Stimulated activated naive CD8-positive, alpha-beta T cell treated with anti-CD3 and anti-CD28 coated beads, Interleukin-15, Interleukin-2, amounts not matched to agents 100 U/mL and 50 U/mL, for 24 hours (primary cell): ENCODE data around the gene IFI35.
"Not testable (repeated sequence)": the region's sequence is repeated elsewhere in the genome, so short reads cannot be mapped to it uniquely, and the experiment has no call there.

ENCODE experiments used
- ATAC-seq: fragments of 150-1000 bp; cut with Tn5 transposase; one replicate; pipeline ENCODE4 v1.10.0; 2021
- DNase-seq: peaks from one replicate; pipeline ENCODE4 v3.0.0; 2021

IFI35 gene

DNA sequence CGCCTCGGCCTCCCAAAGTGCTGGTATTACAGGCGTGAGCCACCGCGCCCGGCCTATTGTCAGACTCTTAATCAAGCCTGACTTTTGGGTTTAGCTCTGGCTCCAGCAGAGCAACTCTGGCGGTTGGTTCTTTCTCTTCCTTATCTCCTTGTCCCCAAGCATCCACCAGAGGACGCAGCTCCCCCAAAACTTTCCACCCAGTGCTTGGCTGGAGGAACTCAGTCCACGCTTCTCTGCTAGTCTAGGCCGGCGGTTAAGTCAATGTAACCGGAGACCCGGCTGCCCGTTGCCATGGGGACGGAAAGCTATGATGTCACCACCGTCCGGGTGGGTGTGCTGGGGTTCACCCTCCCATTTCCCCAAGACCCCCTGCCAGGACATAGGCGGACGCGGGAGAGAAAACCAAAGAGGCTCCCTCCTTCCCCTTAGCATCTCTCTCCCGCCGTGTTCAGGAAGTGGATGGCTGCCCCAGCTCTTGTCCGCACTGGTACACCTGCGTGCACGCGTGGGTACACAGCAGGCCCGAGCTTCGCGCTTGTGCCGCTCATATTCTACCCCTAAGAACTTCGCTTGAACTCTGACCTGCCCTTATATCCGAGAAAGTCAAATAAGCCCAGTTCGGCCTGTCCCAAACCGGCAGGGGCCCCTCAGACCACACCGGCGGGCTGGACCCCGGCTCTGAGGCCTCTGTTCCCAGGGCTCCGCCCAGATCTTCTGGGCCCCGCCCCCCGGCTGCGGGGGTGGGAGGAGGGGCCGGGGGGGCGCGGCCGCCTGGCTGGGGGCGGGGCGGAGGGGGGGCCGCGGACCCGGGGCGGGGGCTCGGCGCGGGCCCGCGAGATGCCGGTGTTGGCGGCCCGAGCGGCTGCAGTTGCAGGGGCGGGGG, 18.1 kb downstream of the IFI35 start, which contains the start of gene RND2:
TSS of gene RND2 (plus strand) at position 825 of the 883 bp plus-strand sequence. CDS start 117 bp downstream, outside the sequence.
- peak; percentile 83 for DNase-seq
- peak; percentile 75 for ATAC-seq

DNA sequence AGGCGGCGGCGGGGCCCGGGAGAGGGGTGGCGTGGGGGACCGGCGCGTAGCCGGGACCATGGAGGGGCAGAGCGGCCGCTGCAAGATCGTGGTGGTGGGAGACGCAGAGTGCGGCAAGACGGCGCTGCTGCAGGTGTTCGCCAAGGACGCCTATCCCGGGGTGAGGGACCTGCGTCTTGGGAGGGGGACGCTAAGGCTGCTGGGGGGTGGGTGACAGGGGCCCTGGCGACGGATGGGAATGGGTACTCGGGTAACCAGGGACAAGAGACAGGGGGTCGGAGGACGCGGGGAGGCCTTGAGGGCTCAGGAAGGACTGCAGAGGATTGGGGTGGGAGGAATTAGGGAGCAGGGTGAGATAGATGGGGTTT, 18.7 kb downstream of the IFI35 start:
- DNase-seq = no peak
- ATAC-seq = no peak

DNA sequence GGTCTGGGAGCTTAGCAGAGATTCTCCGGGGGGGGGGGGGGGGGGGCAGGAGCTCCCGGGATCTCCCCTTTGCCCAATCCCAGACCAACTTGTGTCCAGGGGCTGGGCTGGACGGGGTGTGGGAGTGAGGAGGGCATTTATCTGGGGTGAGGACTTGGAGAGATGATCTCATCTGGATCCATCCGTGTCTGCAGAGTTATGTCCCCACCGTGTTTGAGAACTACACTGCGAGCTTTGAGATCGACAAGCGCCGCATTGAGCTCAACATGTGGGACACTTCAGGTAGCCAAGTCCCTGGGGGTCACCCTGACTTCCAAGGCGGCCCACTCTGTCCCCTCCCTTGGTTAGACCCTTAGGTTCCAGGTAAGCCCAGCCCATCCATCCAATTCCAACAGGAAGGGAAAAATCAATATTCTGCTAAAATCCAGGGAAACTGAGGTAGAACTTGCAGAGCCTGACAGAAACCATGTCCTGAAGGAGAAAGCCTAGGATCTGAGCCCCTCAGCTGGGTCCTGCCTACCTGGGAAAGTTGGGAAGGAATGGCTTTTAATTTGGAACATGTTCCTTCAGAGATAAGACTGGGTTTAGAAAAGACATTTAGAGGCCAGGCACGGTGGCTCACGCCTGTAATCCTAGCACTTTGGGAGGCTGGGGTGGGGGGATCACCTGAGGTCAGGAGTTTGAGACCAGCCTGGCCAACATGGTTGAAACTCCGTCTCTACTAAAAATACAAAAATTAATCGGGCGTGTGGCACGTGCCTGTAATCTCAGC, 19.4 kb downstream of the IFI35 start:
- ATAC-seq (no peak), DNase-seq (no peak)

DNA sequence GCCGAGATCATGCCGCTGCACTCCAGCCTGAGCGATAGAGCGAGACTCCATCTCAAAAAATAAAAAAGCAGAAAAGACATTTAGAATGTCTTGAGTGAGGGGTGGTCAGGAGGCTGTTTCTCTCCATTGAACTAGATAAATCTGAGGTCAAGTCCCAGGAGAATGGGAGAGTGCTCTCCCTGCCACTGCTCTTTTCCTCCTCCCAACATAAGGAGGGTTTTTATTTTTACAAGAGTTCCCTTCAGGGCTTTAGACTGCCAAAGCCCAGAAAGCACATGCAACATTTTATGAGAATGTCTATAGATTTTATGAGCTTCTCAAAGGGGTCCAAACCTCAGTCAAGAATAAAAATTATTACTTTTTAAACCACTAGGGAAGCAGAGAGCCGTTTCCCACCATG, 20.0 kb downstream of the IFI35 start:
- no peak for DNase-seq
- ATAC-seq = no peak

DNA sequence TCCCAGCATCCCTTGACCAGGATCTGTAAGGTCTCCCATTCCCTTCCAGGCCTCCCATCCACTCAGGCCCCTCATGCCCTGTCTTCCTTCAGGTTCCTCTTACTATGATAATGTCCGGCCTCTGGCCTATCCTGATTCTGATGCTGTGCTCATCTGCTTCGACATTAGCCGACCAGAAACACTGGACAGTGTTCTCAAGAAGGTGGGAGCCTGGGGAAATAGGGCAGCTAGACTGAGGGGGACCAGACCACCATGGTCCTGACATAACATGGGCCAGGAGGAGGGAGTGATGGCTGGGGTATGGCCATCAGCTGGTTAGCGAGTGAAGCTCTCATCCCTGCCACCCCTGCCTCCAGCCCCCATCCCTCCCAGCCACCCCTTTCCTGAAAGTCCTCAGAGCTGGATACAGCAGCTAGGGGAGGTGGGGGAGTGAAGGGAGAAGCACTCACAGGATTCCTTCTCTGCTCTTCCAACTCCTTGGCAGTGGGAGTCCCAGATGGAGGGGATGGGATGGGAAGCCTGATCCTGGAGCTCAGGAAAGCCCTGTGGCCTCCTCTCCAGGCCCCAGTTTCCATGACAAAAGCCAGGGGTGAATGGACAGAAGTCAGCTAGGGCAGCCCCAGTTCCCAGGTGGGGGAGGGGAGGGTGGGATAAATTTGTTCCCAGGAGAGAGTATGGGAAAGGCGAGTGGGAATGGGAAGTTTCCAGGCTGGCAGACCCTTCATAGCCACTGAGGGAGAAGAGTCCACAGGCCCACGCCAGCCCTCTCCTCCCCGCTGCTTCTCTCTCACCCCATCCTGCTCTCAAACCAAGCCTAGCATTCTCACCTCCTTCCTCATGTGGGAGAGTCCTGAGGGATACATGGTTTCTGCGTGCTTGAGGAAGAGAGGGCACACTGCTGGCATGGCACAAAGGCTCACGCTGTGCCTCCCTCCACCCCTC, 20.8 kb downstream of the IFI35 start:
- no peak for ATAC-seq
- no peak for DNase-seq

DNA sequence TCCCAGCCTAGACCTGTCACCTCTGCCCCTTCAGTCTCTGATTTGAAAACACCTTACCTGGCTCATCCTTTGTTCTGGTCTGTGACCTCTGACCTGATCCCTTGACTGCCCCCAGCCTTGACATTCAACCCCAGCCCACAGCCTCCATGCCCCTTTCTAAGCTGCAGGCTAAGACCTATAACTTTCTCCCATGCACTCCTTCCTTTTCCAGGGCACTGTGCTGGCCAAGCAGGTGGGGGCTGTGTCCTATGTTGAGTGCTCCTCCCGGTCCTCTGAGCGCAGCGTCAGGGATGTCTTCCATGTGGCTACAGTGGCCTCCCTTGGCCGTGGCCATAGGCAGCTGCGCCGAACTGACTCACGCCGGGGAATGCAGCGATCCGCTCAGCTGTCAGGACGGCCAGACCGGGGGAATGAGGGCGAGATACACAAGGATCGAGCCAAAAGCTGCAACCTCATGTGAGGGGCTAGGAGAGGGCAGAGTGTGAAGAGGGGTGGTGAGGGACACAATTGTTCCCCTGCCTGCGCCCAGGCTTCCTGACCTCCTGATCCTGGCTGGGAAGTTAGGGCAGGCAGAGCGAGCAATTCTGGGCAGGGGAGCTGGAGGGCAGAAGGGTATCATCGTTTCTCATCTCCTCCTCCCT, 21.8 kb downstream of the IFI35 start:
- DNase-seq (no peak), ATAC-seq (no peak)

DNA sequence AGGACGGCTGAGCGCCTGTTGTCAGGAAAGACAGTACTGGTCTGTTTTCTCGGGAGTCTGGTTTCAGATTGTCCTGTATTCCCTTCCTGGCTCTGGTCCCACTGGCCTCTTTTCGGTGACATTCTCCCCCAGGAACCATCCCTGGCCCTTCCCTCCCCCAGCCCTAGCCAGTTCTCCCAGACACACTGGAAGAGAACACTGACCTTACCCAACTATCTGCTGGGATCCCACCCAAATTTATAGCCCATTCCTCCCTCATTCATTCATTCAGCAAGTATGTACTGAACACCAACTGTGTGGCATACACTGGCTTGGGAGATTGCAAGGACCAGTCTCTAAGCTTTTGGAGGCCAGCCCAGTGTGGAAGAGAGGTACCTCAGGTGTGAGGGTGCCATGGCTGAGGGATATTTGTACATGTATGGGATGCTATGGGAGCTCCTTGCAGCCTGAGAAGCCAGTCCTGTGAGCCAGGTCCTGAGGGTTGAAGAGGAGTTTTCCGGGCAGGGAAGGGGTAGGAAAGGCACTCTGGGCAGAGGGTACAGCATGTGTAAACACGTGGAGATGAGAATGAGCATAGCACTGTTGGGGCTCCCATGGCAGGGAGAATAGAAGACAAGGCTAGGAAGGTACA, 23.7 kb downstream of the IFI35 start:
- DNase-seq = no peak
- ATAC-seq = no peak

DNA sequence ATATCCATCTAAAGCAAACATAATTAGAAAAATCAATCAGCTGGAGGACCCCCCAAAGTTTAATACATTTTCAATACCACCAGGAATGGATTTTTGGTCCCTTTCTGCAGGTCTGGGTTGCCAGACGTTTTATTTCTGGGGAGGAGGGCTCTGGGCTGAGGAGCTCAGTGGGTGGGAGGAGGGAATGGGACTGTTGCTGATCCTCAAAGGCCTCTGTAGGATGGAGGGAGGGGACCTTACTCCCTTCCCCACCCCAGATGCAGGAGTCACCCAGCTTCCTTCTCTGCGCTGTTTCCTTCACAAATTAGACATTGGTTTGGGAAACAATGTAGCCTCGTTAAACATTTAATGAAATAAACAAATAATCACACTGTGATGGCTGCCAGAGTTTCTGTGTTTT, 25.1 kb downstream of the IFI35 start:
- no peak for DNase-seq
- ATAC-seq = no peak

DNA sequence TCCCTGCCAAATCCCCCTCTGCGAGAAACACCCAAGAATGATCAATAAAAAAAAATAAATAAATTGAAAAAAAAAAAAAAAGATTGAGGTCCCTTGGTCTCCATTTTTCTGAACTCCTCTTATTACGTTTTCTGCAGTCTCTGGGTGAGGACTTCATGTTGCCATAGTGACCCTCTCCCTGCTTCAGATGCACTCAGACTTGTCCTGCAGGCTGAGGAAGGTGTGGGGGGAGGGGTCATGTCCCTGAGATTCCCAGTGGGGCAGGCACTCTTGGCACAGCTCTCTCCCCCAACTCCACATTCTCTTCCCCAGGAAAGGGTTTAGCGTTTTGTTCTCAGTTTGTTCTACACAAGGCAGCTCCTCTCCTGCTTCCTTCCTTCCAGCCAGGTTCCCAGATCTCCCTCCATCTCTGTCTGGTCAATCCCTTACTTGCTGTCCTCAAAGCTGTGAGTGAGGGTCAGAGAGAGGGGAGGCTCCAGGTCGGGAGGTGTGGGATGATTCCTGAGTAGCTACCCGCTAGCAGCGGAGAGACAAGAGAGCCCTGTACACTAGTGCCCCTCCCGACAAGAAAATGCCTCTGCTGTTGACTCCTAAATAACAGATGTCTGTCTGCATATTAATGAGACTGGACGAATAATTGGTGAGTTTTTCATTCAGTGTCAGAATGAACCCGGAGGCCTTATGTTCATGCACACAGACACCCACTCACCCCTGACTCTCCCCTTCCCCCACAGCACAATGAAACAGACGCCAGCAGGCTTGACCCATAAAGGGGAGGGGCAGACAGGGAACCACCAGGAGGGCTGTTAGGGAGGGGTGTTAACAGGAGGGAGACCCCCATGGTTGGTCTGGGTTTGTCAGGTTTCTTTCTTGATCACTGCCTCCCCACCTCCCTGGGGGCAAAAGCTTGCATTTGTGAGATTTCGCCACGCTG, 27.6 kb downstream of the IFI35 start:
- ATAC-seq = no peak
- no peak for DNase-seq

DNA sequence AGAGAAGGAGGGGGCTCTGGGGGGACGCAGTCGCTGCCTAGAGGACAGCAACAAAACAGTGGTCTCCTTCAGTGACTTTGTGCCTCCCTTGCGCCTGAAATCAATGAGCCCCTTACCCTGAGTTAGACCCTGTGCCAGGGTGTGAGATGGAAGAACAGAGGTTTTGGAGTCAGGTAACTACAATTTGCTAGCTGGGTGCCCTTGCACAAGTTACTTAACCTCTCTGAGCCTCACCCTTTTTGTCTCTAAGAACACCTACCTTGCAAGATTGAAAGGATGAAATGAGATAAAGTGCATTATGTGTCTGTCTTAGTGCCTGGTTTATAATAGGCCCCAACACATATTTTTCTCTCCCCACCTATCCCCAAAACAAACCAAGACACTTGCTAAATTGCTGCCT, 28.3 kb downstream of the IFI35 start:
- no peak for ATAC-seq

DNA sequence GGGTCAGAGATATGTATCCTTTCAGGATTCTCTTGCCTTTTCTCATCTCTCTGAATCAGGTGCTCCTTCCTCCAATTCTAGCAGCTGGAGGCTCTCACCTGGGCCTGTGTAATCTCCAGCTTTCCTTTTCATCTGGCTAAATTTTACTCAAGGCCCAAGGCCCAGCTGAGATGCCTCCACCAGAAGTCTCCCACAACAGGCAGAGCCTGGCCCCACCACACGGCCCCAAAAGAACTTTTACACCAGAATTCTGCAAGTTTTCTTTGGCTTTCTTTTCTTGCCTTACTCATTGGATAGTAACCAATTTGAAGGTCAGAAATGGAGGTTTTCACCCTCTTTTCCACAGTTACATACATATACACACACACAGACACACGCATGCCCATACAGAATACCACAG, 33.1 kb downstream of the IFI35 start:
- no peak for ATAC-seq

More for the DNA sequence above, 28.3 kb downstream of the IFI35 start:
- no peak for DNase-seq

DNA sequence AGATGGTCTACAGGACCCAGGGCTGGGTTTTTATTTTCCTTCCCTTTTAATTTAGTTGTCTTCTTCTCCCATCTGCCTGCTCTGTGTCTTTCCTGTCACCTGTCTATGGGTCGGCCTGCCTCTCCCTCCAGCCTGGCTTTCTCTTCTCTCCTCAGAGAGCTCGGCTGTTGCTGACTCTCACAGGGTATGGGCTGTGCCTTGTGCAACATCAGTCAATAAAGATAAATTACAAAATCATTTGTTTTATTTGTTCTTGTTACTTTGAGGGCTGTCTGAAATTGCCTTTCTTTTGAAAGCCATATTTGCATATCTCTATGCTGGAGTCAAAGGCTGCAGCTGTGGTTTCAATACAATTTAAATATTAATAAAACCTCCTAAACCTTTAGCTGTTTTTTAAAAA, 34.1 kb downstream of the IFI35 start:
- DNase-seq (no peak), ATAC-seq (no peak)

More for the DNA sequence above, 33.1 kb downstream of the IFI35 start:
- no peak for DNase-seq

DNA sequence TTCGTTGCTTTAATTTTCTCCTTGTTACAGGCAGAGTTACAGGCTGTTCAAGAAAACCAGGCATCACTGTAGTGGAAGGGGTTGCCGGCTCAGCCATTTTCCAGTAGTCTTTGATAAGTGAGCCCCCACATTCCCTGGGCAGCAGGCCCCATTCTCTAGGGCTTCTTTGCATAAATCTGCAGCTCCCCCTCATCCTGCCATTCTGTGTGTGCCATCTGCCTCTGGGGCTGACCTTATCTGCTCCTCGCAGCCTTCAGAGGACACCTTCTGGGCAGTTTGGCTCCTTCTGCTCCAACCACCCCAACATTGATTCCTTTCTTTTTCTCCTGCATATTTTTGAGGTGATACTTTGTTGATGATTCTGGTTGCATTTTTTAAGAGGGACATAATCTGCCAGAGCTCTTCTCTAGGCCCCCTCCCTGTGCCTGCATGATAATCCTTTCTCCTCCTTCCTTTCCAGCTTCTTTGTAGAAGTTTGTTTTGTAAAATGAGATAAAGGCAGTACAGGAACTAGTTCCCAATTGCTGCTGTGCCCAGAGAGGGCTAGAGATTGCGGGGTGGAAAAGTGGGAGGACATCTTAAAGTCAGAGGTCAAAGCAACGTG, 35.5 kb downstream of the IFI35 start:
- DNase-seq (no peak), ATAC-seq (no peak)

DNA sequence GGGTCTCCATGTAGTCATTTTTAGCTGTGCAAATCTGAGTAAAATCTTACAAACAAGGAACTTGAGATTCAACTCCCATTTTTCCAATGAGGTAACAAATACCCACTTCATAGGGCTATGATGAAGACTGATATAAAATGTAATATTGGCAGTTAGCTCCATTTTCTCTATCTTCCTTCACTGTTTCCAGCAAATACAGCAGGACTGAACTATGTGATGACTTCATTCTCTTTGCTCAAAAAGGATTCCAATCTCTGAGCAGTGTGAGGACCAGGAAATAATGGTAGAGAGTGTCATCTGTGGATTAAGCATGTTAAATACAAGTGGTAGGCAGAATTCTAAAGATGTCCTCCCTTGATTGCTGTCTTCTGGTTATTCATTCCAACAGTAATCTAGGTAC, 36.7 kb downstream of the IFI35 start:
- ATAC-seq (no peak), DNase-seq (no peak)

DNA sequence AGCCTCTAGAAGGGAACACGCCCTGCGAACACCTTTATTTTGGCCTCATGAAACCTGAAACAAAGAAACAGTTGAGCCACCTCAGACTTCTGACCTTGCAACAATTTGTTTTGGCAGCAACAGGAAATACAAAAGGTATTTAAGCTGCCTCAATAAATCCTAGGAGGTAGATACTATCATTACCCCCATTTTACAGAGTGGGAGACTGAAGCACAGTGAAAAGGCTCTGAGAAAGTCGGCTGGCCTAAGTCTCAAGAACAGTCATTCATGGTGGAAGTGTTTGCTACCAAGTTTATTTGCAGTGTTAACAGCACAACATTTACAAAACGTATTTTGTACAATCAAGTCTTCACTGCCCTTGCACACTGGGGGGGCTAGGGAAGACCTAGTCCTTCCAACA, 37.4 kb downstream of the IFI35 start:
- ATAC-seq = no peak
- DNase-seq = no peak

DNA sequence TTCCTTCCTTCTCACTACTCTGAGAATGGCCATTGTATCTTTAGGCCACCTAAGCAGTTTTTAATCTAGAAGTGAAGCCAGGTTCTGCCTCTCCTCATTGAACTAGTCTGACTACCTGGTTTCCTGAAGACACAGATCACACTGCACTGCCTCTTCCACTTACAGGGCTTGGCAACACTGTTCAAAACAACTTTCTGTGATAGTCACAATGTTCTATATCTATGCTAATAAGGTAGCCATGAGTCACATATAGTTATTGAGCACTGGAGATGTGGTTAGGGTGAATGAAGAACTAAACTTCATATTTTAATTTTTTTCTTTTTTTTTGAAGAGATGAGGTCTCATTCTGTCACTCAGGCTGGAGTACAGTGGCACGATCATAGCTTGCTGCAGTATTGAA, 45.4 kb downstream of the IFI35 start:
- DNase-seq (no peak), ATAC-seq (no peak)

DNA sequence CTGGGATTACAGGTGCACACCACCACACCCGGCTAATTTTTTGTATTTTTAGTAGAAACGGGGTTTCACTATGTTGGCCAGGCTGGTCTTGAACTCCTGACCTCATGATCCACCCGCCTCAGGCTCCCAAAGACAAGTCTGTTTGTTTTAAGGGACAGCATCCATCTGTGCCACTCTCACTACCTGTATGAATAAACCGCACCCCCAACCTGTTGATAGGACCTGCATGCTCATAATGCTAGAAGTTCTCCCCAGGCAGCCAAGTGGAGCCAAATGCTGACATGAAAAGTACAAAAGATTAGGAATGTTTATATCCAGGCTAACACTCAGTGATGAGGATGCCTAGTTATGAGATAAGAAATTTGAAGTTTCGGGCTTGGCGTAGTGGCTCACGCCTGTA, 46.4 kb downstream of the IFI35 start:
- DNase-seq, ATAC-seq: not testable (repeated sequence)

DNA sequence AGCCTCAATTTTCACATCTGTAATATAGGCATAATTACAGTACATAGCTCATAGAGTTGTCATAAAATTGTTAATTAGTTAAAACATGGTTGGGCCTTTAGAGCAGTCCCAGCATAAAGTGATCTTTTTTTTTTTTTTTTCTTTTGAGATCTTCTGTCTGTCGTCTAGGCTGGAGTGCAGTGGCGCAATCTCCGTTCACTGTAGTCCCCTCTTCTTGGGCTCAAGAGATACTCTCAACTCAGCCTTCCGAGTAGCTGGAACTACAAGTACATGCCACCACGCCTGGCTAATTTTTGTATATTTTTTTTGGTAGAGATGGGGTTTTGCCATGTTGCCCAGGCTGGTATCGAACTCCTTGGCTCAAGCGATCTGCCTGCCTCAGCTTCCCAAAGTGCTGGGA, 49.5 kb downstream of the IFI35 start:
- DNase-seq = no peak
- no peak for ATAC-seq

DNA sequence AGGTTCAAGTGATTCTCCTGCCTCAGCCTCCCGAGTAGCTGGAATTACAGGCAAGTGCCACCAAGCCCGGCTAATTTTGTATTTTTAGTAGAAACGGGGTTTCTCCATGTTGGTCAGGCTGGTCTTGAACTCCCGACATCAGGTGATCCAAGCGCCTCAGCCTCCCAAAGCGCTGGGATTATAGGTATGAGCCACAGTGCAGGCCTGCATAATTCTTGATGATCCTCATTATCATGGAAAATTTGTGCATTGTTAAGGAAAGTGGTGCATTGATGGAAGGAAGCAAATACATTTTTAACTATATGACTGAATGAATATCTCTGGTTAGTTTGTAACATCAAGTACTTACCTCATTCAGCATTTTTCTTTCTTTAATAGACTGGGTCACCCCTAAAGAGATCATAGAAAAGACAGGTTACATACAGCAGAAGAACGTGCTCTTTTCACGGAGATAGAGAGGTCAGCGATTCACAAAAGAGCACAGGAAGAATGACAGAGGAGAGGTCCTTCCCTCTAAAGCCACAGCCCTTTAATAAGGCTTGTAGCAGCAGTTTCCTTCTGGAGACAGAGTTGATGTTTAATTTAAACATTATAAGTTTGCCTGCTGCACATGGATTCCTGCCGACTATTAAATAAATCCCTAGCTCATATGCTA, 56.5 kb downstream of the IFI35 start:
- ATAC-seq = no peak
- no peak for DNase-seq
